Spleen (tissue), 11 donors: ENCODE measurements around the gene ZDHHC3. TPM values are rescaled to one million over a fixed set of nuclear protein-coding genes. Genes with fewer than 3 reads are reported as not detected.

Experiments
- DNase-seq: peaks from one replicate; pipeline ENCODE4 v3.0.0-alpha.2; 2020
- H3K27ac ChIP-seq, 8 donors: fragments of 200-600 bp; sonication (generic) in 7 of 8; 1 replicate in 4 of 8; 2 replicates in 4 of 8; pipeline versions ENCODE4 v1.5.0 to v1.8.0; 2016 to 2021; ENCODE audit warnings: inconsistent platforms in 4 of 8, mild to moderate bottlenecking in 4 of 8, moderate library complexity in 1 of 8
- H3K27me3 ChIP-seq, 7 donors: fragments of 200-600 bp; sonication (generic) in 6 of 7; replicated peaks in 1 of 7; 1 replicate in 4 of 7; 2 replicates in 3 of 7; pipeline versions ENCODE4 v1.5.0 to v1.8.0; 2016 to 2021; ENCODE audit warnings: inconsistent platforms in 3 of 7, mild to moderate bottlenecking in 1 of 7
- H3K36me3 ChIP-seq, 6 donors: fragments of 200-600 bp; sonication (generic) in 5 of 6; 1 replicate in 4 of 6; 2 replicates in 2 of 6; pipeline versions ENCODE4 v1.5.0 to v1.8.0; 2016 to 2021; ENCODE audit warnings: inconsistent platforms in 2 of 6
- H3K4me1 ChIP-seq, 6 donors: fragments of 200-600 bp; sonication (generic) in 5 of 6; 1 replicate in 3 of 6; 2 replicates in 3 of 6; pipeline versions ENCODE4 v1.5.0 to v1.8.0; 2016 to 2021; ENCODE audit warnings: inconsistent platforms in 3 of 6
- H3K4me3 ChIP-seq, 8 donors: fragments of 200-600 bp; sonication (generic) in 7 of 8; 1 replicate in 4 of 8; 2 replicates in 4 of 8; pipeline versions ENCODE4 v1.5.0 to v1.8.0; 2016 to 2021; ENCODE audit warnings: inconsistent platforms in 4 of 8, mild to moderate bottlenecking in 4 of 8, moderate library complexity in 2 of 8
- H3K9me3 ChIP-seq, 8 donors: fragments of 200-600 bp; sonication (generic) in 7 of 8; 1 replicate in 4 of 8; 2 replicates in 4 of 8; pipeline versions ENCODE4 v1.5.0 to v1.8.0; 2016 to 2021; ENCODE audit warnings: inconsistent platforms in 4 of 8
- POLR2A ChIP-seq, 3 donors: fragments of 450-650 bp; IDR thresholded peaks; one replicate each; pipeline ENCODE4 v1.5.1; 2017; ENCODE audit warnings: antibody characterized with exemption in 3 of 3, mild to moderate bottlenecking in 1 of 3
- POLR2AphosphoS5 ChIP-seq, 3 donors: sonication (generic); formaldehyde crosslinking; IDR thresholded peaks; one replicate each; pipeline ENCODE4 v1.5.1; 2017; ENCODE audit warnings: antibody characterized with exemption in 3 of 3
- WGBS, 5 donors: extraction: QIAGEN DNeasy Blood & Tissue Kit in 3 of 5; methylation state at CpG; one replicate each; pipeline versions ENCODE4 v1.1.5 to v1.1.7; 2013 to 2018; 5-methylcytosine and 5-hydroxymethylcytosine counted together
- intact Hi-C: fragments of 100-400 bp; cut with DNase I; formaldehyde crosslinking; loops from one replicate; pipeline ENCODE4 v1.15.0; 2023; ENCODE audit warnings: low total_unique reads
- polyA plus RNA-seq, 3 donors: library from polyadenylated mRNA; stranded (reverse); fragments of 200-250 nt; gene quantifications; one replicate each; pipeline ENCODE4 v1.2.1, GENCODE V29; 2013
- total RNA-seq, 7 donors: library from RNA; depleted of rRNA in 3 of 7; stranded (reverse); fragments of >200 nt in 3 of 7; fragmentation: NEBNext Ultra II Directional in 4 of 7; extraction: Animal tissue kit (Norgen Biotek cat#: 25700) in 4 of 7; gene quantifications; one replicate each; pipeline versions ENCODE4 v1.1.0 to v1.2.1, GENCODE V29; 2016 to 2021
- TF ChIP-seq, protein P1 (sequence below), 11 experiments: fragments of 200-600 bp in 7 of 11; fragments of 450-650 bp in 4 of 11; sonication (generic) in 4 of 11; IDR thresholded peaks in 8 of 11; conservative IDR thresholded peaks in 3 of 11; 1 replicate in 7 of 11; 2 replicates in 4 of 11; pipeline versions ENCODE4 v1.4.0 to v1.8.0; 2016 to 2021; ENCODE audit warnings: antibody characterized with exemption in 11 of 11, inconsistent platforms in 4 of 11, mild to moderate bottlenecking in 1 of 11
- donor health status: healthy with polysubstance abuse.
- donor health status: DM: no; HTN: no; CAD: no; lungs with moderate emphysema.
- donor health status: DM: no; HTN: no; CAD: no.
- donor health status: Bipolar disorder and iron deficiency.
- donor health status: healthy.
- donor health status: DM: no; HTN: no; CAD: no.
- donor health status: DM: yes; HTN: yes; CAD: no.

ZDHHC3 gene
- total and polyA plus RNA-seq, 10 donors: 15.2 to 79.2 (median 65.5) TPM

DNA sequence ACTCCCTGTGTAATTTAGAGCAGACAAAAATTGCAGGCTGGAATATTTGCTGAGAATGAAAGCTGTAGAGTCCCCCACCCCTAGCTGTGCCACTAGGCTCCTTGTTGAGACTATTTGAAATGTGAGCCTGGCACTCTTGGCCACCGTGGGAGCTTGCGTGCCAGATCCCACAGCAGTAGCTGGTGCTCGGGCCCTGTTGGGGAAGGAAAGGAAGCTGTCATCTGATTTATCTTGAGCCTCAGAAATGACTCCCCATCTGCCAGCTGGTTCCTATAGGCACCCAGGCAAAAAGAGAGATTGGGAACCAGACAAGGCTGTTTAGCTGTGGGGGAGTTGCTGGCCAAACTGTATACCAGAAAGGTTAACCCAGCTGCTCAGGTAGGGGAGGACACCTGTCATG lies 26.7 kb upstream of the ZDHHC3 start:
- H3K36me3 ChIP-seq: peaks cover 0 to 98% (median 58%) of the 10 kb centered on the region in 6 donors

DNA sequence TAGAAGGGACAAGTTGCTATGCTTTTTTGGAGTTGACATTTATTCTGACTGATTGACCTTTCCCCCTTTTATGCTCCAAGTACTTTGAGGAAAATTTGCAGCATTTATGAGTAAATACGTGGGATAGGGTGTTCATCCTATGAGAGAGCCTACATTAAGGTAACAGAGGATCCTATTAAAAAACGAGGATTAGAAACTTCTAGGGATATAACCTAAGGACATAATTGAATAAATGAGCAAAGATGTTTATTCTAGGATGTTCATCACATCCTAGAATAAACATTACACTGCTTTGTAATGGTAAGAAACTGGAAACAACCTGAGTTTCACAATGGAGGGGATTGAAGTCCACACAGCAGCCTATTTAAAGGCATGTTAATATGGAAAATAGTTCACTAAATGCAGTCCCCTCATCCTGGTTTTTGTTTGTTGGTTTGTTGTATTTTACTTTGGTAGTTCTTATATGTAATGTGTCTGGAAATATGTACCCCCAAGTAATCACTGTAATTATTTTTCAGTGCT lies 26.2 kb upstream of the ZDHHC3 start:
- Histone ChIP-seq H3K4me3 (no peak overlapping the region), H3K4me1 (peaks cover 0 to 13% (median 5%) of the 10 kb centered on the region in 6 donors), H3K9me3 (peaks cover 0 to 12% (median 4%) of the 10 kb centered on the region in 8 donors), H3K36me3 (peaks cover 0 to 98% (median 59%) of the 10 kb centered on the region in 6 donors), H3K27ac (peak overlapping the region in 2 of 8 donors; percentile 0 to 16), H3K27me3 (no peaks in the 10 kb centered on the region)
- intact Hi-C loops: no loop called here
- no peak for DNase-seq
- 90 to 96% (median 91%) methylated on average over 2 of the region's 2 CpGs for WGBS, 5 donors
- TF ChIP-seq POLR2A (IDR thresholded peaks at IDR 0.05) (no peak), POLR2AphosphoS5 (IDR thresholded peaks at IDR 0.05) (no peak)
- TF ChIP-seq, protein P1, sequence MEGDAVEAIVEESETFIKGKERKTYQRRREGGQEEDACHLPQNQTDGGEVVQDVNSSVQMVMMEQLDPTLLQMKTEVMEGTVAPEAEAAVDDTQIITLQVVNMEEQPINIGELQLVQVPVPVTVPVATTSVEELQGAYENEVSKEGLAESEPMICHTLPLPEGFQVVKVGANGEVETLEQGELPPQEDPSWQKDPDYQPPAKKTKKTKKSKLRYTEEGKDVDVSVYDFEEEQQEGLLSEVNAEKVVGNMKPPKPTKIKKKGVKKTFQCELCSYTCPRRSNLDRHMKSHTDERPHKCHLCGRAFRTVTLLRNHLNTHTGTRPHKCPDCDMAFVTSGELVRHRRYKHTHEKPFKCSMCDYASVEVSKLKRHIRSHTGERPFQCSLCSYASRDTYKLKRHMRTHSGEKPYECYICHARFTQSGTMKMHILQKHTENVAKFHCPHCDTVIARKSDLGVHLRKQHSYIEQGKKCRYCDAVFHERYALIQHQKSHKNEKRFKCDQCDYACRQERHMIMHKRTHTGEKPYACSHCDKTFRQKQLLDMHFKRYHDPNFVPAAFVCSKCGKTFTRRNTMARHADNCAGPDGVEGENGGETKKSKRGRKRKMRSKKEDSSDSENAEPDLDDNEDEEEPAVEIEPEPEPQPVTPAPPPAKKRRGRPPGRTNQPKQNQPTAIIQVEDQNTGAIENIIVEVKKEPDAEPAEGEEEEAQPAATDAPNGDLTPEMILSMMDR (IDR thresholded peaks at IDR 0.05 in 8 of 11, conservative IDR thresholded peaks at IDR 0.05 in 3 of 11): no peak

More for the DNA sequence above, 26.7 kb upstream of the ZDHHC3 start:
- TF ChIP-seq POLR2AphosphoS5 (IDR thresholded peaks at IDR 0.05) (no peak), POLR2A (IDR thresholded peaks at IDR 0.05) (no peak)
- TF ChIP-seq, protein P1 (IDR thresholded peaks at IDR 0.05 in 8 of 11, conservative IDR thresholded peaks at IDR 0.05 in 3 of 11): no peak
- 62 to 82% (median 69%) methylated on average over 3 of the region's 3 CpGs for WGBS, 5 donors
- Histone ChIP-seq H3K4me1 (peaks cover 0 to 13% (median 5%) of the 10 kb centered on the region in 6 donors), H3K4me3 (no peak overlapping the region), H3K9me3 (peaks cover 0 to 12% (median 4%) of the 10 kb centered on the region in 8 donors), H3K27me3 (no peaks in the 10 kb centered on the region), H3K27ac (peak overlapping the region in 3 of 8 donors; percentile 0 to 16 (median 14))
- intact Hi-C loops: no loop called here
- no peak for DNase-seq

GRCh38 chr3:45001738-45002137 lies 25.8 kb upstream of the ZDHHC3 start:
- peaks cover 0 to 98% (median 58%) of the 10 kb centered on the region in 6 donors for H3K36me3 ChIP-seq
- TF ChIP-seq, protein P1 (IDR thresholded peaks at IDR 0.05 in 8 of 11, conservative IDR thresholded peaks at IDR 0.05 in 3 of 11): no peak
- TF ChIP-seq POLR2A (IDR thresholded peaks at IDR 0.05) (no peak), POLR2AphosphoS5 (IDR thresholded peaks at IDR 0.05) (no peak)
- H3K27ac ChIP-seq: peak overlapping the region in 1 of 8 donors; percentile 74
- no peak overlapping the region for H3K4me3 ChIP-seq
- no peaks in the 10 kb centered on the region for H3K27me3 ChIP-seq
- 95 to 98% (median 97%) methylated on average over 3 of the region's 3 CpGs for WGBS, 5 donors
- DNase-seq: no peak
- intact Hi-C loops: no loop called here
- H3K4me1 ChIP-seq: peaks cover 0 to 13% (median 5%) of the 10 kb centered on the region in 6 donors
- peaks cover 0 to 12% (median 4%) of the 10 kb centered on the region in 8 donors for H3K9me3 ChIP-seq

DNA sequence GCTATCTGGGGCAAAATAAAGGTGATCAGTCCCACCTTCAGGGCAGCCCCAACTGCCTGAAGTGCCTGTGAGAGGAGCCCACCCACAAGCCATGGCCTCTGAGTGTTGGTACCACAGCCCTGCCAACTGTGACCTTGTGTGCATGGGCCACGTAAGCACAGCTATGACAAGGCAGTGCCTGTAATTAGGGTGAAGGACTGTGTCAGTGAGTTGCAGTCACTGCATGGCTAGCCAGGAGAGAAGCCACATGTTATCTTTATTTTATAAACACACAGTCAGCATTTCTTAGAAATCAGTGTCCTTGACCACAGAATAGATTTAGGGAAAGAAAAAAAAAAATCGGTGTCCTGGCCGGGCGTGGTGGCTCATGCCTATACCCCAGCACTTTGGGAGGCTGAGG lies 24.8 kb upstream of the ZDHHC3 start:
- peak overlapping the region; percentile 14 to 77 (median 58) for H3K27ac ChIP-seq
- no peaks in the 10 kb centered on the region for H3K27me3 ChIP-seq
- intact Hi-C loops: no loop called here
- DNase-seq: no peak
- TF ChIP-seq POLR2A (IDR thresholded peaks at IDR 0.05) (peak in 1 of 3 donors; percentile 22), POLR2AphosphoS5 (IDR thresholded peaks at IDR 0.05) (peak; percentile 18 to 81 (median 79))
- TF ChIP-seq, protein P1 (IDR thresholded peaks at IDR 0.05 in 8 of 11, conservative IDR thresholded peaks at IDR 0.05 in 3 of 11): no peak
- peaks cover 0 to 12% (median 4%) of the 10 kb centered on the region in 8 donors for H3K9me3 ChIP-seq
- H3K36me3 ChIP-seq: peaks cover 0 to 100% (median 61%) of the 10 kb centered on the region in 6 donors
- WGBS, 5 donors: 74 to 91% (median 80%) methylated on average over 4 of the region's 4 CpGs
- H3K4me1 ChIP-seq: peaks cover 0 to 8% (median 4%) of the 10 kb centered on the region in 6 donors
- no peak overlapping the region for H3K4me3 ChIP-seq
